GM12801 (cell line): ENCODE data around the gene PIAS2.

Source experiments
- TF ChIP-seq, protein P1 (sequence below): IDR thresholded peaks from one replicate; pipeline ENCODE4 v1.5.1; 2011; ENCODE audit warnings: control low read depth; ENCODE audit not compliant: insufficient read length; ENCODE audit errors: extremely low read depth

PIAS2 gene

DNA sequence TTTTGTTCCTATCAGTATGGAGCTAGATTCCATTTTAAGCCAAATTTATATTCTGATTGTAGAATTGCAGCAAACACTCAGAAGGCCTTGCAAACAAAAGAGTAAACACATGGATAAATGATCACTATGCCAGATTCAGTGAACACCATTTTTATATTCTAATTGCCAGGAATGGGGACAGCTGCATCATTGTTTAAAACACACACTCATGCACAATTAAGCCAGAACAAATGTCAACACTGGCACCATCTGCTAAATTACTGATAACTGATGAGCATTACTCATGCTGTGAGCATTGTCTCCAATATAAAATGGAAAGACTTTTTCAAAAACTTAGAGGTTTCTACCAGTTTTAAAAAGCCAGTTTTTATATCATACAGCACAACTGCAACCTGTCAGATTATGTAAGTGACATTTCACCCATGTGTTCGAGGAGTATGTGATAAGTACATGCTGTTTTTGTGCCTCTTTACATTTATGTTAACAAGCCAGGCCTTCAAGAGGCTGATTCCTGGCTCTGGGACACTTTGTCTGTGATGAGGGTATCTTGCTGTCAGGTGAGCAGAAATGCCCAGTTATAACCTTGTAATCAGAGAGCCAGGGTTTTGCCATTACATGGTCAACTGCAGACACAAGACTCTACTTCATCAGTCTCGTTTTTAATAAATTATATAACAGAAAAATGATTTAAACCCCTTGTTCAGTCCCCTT, 156.1 kb downstream of the PIAS2 start:
- TF ChIP-seq, protein P1, sequence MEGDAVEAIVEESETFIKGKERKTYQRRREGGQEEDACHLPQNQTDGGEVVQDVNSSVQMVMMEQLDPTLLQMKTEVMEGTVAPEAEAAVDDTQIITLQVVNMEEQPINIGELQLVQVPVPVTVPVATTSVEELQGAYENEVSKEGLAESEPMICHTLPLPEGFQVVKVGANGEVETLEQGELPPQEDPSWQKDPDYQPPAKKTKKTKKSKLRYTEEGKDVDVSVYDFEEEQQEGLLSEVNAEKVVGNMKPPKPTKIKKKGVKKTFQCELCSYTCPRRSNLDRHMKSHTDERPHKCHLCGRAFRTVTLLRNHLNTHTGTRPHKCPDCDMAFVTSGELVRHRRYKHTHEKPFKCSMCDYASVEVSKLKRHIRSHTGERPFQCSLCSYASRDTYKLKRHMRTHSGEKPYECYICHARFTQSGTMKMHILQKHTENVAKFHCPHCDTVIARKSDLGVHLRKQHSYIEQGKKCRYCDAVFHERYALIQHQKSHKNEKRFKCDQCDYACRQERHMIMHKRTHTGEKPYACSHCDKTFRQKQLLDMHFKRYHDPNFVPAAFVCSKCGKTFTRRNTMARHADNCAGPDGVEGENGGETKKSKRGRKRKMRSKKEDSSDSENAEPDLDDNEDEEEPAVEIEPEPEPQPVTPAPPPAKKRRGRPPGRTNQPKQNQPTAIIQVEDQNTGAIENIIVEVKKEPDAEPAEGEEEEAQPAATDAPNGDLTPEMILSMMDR = no peak

DNA sequence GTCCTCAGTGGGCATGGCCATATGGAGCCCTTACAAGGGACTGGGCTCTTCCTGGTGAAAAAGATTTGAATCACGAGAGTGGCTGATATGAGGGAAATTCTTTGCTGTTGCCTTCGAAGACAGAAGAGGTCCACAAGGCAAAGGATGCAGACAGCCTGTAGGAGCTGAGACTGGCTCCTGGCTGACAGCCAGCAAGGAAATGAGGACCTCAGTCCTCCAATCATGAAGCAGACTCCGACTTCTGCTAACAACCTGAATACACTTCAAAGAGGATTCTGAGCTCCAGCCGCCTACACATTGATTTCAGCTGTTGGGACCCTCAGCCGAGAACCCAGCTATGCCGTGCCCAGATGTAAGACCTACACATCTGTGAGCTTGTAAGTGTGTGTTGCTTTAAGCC, 157.4 kb downstream of the PIAS2 start:
- TF ChIP-seq, protein P1 = no peak

DNA sequence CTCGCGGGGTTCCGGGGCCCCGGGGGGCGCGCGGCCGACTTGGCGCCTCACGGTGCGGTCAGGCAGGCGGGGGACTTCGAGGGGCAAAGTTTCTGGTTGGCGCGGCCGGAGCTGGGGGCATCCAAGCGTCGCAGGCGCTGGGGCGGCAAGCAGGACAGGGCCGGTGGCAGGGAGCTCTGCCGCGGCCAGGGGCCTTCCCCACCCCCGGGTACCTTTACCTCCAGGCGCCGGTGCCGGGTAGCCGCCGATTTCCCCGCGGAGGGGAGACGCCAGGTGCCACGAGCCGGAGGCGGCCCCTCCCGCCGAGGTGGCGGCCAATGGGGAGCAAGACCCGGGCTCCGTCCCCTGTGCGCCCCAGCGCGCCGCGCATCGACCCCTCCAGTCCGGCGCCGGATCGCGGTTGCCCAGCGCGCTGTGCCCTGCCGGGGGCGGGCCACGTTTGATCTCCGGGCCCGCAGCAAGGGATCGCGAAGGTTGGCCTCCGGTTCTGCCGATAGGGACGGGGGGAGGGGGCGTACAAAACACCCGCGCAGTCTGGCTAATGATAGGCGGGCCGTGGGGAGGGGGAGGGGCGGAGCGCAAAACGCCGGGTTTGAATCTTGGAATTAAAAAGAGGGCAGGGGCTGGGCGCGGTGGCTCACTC, 160.6 kb downstream of the PIAS2 start, which contains the start of gene ST8SIA5:
Gene ST8SIA5 (minus strand): TSS at position 495 of the 643 bp plus-strand sequence. CDS start 545 bp downstream, outside the sequence.
- TF ChIP-seq, protein P1 = no peak

DNA sequence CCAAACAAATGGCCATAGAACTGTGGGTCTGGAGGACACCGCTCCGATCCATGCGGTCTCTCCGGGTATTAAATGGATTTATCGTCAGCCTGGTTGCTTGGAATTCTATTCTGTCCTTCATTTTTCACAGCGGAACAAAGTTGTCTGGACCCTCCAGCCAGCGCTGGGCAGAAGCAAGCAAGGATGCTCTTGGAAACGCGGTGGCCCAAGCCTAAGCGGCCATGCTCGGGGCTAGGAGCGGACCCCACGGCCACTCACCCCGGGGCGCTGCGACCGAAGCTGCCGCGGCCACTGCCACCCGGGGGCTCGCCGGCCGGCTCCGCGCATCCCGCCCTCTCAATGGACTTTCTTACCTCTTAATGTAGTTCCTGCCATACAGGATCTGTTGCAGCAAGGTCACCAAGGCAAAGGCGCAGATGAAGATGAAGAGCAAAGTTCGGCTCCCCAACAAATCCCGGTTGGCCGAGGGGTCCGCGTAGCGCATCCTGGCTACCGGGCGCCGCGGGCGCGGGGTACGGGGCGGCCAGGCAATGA, 161.2 kb downstream of the PIAS2 start:
- TF ChIP-seq, protein P1 = no peak

DNA sequence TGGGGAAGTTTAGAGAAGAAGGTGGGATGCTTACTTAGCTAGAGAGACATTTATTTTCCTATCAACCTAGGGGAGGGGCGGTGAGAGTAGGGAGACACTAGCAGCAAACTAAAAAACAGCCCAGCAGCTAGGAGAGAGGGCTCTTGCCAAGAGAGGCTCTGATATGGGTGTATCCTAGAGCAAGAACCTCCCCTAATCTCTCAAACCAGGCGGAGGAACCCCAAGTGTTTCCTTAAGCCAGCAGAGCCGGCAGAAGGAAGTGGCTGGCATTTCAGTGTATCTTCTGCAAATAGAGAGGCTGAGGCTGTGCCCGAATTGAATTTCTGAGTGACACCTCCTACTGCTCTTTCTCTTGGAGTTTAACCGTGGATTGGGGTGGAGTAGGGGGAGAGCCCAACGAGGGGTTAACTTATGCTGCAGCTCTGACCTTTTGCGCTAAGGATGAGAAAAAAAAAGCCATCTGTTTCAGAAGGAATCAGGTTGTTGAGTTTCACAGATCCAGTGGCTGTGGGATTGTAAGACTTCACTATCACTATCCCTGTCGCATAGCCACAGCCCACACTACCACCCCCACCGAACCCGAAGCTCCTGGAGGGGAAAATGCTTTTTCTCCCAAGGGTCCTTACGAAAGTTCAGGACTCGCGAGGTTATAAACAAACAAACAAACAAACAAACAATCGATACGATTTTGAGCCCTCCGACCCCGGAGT, 161.8 kb downstream of the PIAS2 start:
- TF ChIP-seq, protein P1 = no peak

DNA sequence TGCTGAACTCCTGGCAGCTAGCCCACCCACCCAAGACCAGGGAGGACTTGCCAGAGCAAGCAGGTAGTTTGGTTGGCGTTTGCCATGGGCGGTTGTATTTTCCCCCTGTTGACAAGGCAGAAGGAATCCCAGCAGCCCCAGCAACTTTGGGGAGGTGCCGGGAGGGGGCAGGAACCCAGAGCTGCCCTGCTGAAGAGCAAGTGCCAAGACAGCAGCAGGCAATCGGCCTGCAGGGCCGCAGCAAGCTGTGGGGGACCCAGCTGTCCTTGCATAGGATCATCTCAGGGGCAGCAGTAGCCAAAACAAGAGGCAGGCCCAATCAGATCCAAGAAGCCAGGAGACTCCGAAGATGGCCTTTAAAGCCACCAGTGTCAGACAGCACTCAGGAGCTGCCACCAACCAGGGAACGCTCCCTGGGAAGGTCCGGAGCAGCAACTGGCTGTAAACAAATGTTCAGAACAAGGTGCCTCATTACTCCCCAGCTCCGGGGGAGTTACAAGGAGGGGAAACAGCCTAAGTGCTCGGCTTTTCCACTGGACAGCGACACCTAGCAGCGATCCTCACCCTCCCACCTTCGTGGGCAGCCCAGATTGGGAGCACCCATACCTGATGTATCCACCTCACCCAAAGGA, 162.5 kb downstream of the PIAS2 start:
- TF ChIP-seq, protein P1 = no peak

DNA sequence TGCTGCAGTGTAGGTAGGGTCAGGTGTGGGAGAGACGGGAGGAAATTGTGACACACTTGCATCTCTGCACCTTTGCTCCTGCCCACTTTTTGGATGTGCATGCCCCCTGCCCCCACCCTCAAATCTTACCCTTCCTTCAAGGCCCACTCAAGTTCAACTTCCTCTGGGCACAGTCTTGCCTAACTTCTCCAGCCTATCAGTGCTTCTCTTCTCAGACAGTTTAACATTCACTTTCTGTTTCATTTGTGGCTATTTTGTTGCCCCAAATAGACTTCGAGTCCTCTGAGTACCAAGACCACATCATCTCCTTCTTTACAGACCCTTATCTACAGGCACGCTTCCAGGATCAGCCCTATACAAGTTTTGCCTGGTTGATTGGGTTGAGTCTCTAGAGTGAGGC, 163.1 kb downstream of the PIAS2 start:
- TF ChIP-seq, protein P1 = no peak
